ENCODE measurements around the gene TBC1D17. TPM values are rescaled to one million over a fixed set of nuclear protein-coding genes. Genes with fewer than 3 reads are reported as not detected.

TBC1D17 gene
- total and polyA plus RNA-seq, 7 experiments from 2014 or later = 11.6 to 106 (median 50.7) TPM

DNA sequence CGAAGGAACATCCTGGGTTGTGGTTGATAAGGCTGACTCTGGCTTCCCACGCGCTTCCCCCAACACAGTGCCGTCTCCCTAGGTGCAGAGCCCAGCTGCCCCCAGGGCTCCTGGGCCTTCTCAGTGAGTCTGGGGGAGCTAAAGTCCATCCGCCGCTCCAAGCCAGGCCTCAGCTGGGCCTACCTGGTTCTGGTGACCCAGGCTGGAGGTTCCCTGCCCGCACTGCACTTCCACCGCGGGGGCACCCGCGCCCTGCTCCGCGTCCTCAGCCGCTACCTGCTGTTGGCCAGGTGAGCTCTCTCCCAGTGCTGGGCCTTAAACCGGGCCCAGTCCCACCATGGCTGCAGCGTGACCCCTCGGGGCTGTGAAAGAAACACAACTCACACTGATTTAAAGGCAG, 3.7 kb downstream of the TBC1D17 start:
- H3K27ac ChIP-seq (ENCODE audit: low read depth, low read length) = no peak overlapping the region
- ChIA-PET CTCF (no interaction called here), POLR2A (no interaction called here)
- H3K27me3 ChIP-seq (ENCODE audit: control insufficient read depth in 2 of 2, insufficient read depth in 2 of 2, low read length in 2 of 2) = no peaks in the 10 kb centered on the region
- peaks cover 6 to 66% (median 33%) of the 10 kb centered on the region in 3 experiments for H3K36me3 ChIP-seq (ENCODE audit: control insufficient read depth in 2 of 3, insufficient read depth in 3 of 3, low read length in 3 of 3)
- Mint-ChIP-seq H3K27me3 (no peaks in the 10 kb centered on the region), H3K36me3 (peaks cover 0 to 27% (median 14%) of the 10 kb centered on the region in 5 donors), H3K4me1 (peaks cover 15 to 17% (median 16%) of the 10 kb centered on the region in 7 donors), H3K27ac (peak overlapping the region in 1 of 9 donors; percentile 25), H3K4me3 (no peak overlapping the region), H3K9me3 (no peaks in the 10 kb centered on the region)
- no peaks in the 10 kb centered on the region for H3K9me3 ChIP-seq (ENCODE audit: control insufficient read depth in 2 of 3, low read length in 3 of 3)
- peaks cover 11 to 14% of the 10 kb centered on the region in 2 donors for H3K4me1 ChIP-seq (ENCODE audit: control insufficient read depth in 2 of 2, insufficient read depth in 2 of 2, low read length in 2 of 2)
- no peak for ATAC-seq
- intact Hi-C loops (cut with micrococcal nuclease) = no loop called here
- H3K4me3 ChIP-seq (ENCODE audit: low read length) = no peak overlapping the region
- no peak for DNase-seq

GRCh38 chr19:49881672-49882394, 4.3 kb downstream of the TBC1D17 start:
- Histone ChIP-seq H3K4me3 (ENCODE audit: low read length) (no peak overlapping the region), H3K9me3 (ENCODE audit: control insufficient read depth in 2 of 3, low read length in 3 of 3) (no peaks in the 10 kb centered on the region), H3K27ac (ENCODE audit: low read depth, low read length) (no peak overlapping the region), H3K4me1 (ENCODE audit: control insufficient read depth in 2 of 2, insufficient read depth in 2 of 2, low read length in 2 of 2) (peaks cover 11 to 14% of the 10 kb centered on the region in 2 donors), H3K36me3 (ENCODE audit: control insufficient read depth in 2 of 3, insufficient read depth in 3 of 3, low read length in 3 of 3) (peaks cover 6 to 63% (median 33%) of the 10 kb centered on the region in 3 experiments), H3K27me3 (ENCODE audit: control insufficient read depth in 2 of 2, insufficient read depth in 2 of 2, low read length in 2 of 2) (no peaks in the 10 kb centered on the region)
- POLR2A ChIA-PET = no interaction called here
- Mint-ChIP-seq H3K36me3 (peaks cover 0 to 27% (median 14%) of the 10 kb centered on the region in 5 donors), H3K4me1 (peaks cover 15 to 17% (median 16%) of the 10 kb centered on the region in 7 donors), H3K4me3 (no peak overlapping the region), H3K9me3 (no peaks in the 10 kb centered on the region), H3K27me3 (no peaks in the 10 kb centered on the region), H3K27ac (no peak overlapping the region)
- intact Hi-C loops (cut with micrococcal nuclease) = no loop called here
- DNase-seq (no peak), ATAC-seq (no peak)
- CTCF ChIA-PET = no interaction called here

- H3K36me3 ChIP-seq (ENCODE audit: control insufficient read depth in 2 of 3, insufficient read depth in 3 of 3, low read length in 3 of 3) = peaks cover 6 to 66% (median 33%) of the 10 kb centered on the region in 3 experiments
Measured at GRCh38 chr19:49882643-49883042, 5.1 kb downstream of the TBC1D17 start.

DNA sequence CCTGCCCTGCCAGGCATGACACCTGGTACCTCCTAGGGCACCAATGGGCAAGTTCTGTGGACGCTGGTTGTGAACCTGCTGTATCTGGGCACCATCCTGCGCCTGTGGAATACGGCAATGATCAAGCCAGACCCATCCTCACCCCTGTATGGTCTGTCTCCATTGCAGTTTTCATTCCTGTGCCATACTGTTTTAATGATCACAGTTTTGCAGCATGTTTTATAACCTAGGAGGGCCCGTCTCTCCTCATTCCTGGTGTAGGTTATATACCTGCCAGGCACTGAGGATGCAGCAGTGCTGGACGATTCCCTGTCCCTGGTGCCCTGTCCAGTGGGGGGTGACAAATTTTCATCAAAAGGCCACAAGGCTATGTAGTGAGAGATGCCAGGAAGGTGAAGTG, 5.6 kb downstream of the TBC1D17 start:
- no peak overlapping the region for H3K4me3 ChIP-seq (ENCODE audit: low read length)
- DNase-seq (no peak), ATAC-seq (no peak)
- intact Hi-C loops (cut with micrococcal nuclease) = no loop called here
- ChIA-PET CTCF (no interaction called here), POLR2A (interaction anchor here (0.5 to 0.8 kb wide), 3 partner anchors 34 to 935 kb away, joined by 3 to 5 read pairs (median 4); no protein-coding TSS in a partner anchor)
- H3K27ac ChIP-seq (ENCODE audit: low read depth, low read length) = no peak overlapping the region
- Mint-ChIP-seq H3K27me3 (no peaks in the 10 kb centered on the region), H3K27ac (no peak overlapping the region), H3K4me3 (peak overlapping the region in 1 of 10 donors; percentile 53), H3K36me3 (peaks cover 0 to 25% (median 14%) of the 10 kb centered on the region in 5 donors), H3K4me1 (peaks cover 12 to 16% (median 13%) of the 10 kb centered on the region in 7 donors), H3K9me3 (no peaks in the 10 kb centered on the region)
- no peaks in the 10 kb centered on the region for H3K9me3 ChIP-seq (ENCODE audit: control insufficient read depth in 2 of 3, low read length in 3 of 3)
- peaks cover 6 to 68% (median 33%) of the 10 kb centered on the region in 3 experiments for H3K36me3 ChIP-seq (ENCODE audit: control insufficient read depth in 2 of 3, insufficient read depth in 3 of 3, low read length in 3 of 3)
- H3K27me3 ChIP-seq (ENCODE audit: control insufficient read depth in 2 of 2, insufficient read depth in 2 of 2, low read length in 2 of 2) = no peaks in the 10 kb centered on the region
- peaks cover 10 to 13% of the 10 kb centered on the region in 2 donors for H3K4me1 ChIP-seq (ENCODE audit: control insufficient read depth in 2 of 2, insufficient read depth in 2 of 2, low read length in 2 of 2)

More at GRCh38 chr19:49882643-49883042, 5.1 kb downstream of the TBC1D17 start:
- intact Hi-C loops (cut with micrococcal nuclease) = no loop called here
- CTCF ChIA-PET = no interaction called here
- Histone ChIP-seq H3K27ac (ENCODE audit: low read depth, low read length) (no peak overlapping the region), H3K9me3 (ENCODE audit: control insufficient read depth in 2 of 3, low read length in 3 of 3) (no peaks in the 10 kb centered on the region), H3K27me3 (ENCODE audit: control insufficient read depth in 2 of 2, insufficient read depth in 2 of 2, low read length in 2 of 2) (no peaks in the 10 kb centered on the region), H3K4me1 (ENCODE audit: control insufficient read depth in 2 of 2, insufficient read depth in 2 of 2, low read length in 2 of 2) (peaks cover 11 to 14% of the 10 kb centered on the region in 2 donors), H3K4me3 (ENCODE audit: low read length) (no peak overlapping the region)
- Mint-ChIP-seq H3K9me3 (no peaks in the 10 kb centered on the region), H3K27ac (no peak overlapping the region), H3K36me3 (peaks cover 0 to 27% (median 14%) of the 10 kb centered on the region in 5 donors), H3K4me1 (peaks cover 15 to 17% (median 16%) of the 10 kb centered on the region in 7 donors), H3K27me3 (no peaks in the 10 kb centered on the region), H3K4me3 (no peak overlapping the region)
- POLR2A ChIA-PET = interaction anchor here (0.5 to 0.8 kb wide), 3 partner anchors 34 to 935 kb away, joined by 3 to 5 read pairs (median 4); no protein-coding TSS in a partner anchor
- DNase-seq = no peak
- no peak for ATAC-seq

GRCh38 chr19:49884109-49884508, 6.6 kb downstream of the TBC1D17 start:
- peaks cover 0 to 2% of the 10 kb centered on the region in 2 donors for H3K4me1 ChIP-seq (ENCODE audit: control insufficient read depth in 2 of 2, insufficient read depth in 2 of 2, low read length in 2 of 2)
- Mint-ChIP-seq H3K27me3 (no peaks in the 10 kb centered on the region), H3K4me1 (peaks cover 2 to 7% (median 4%) of the 10 kb centered on the region in 7 donors), H3K27ac (no peak overlapping the region), H3K36me3 (peaks cover 0 to 24% (median 11%) of the 10 kb centered on the region in 5 donors), H3K4me3 (no peak overlapping the region), H3K9me3 (no peaks in the 10 kb centered on the region)
- POLR2A ChIA-PET = interaction anchor here (0.7 kb wide), 1 partner anchor 12 kb away, joined by 3 read pairs; no protein-coding TSS in a partner anchor
- DNase-seq (no peak), ATAC-seq (no peak)
- CTCF ChIA-PET = interaction anchor here (0.6 kb wide), 1 partner anchor 181 kb away, joined by 3 read pairs; no protein-coding TSS in a partner anchor
- H3K4me3 ChIP-seq (ENCODE audit: low read length) = no peak overlapping the region
- H3K9me3 ChIP-seq (ENCODE audit: control insufficient read depth in 2 of 3, low read length in 3 of 3) = no peaks in the 10 kb centered on the region
- H3K27ac ChIP-seq (ENCODE audit: low read depth, low read length) = no peak overlapping the region
- H3K36me3 ChIP-seq (ENCODE audit: control insufficient read depth in 2 of 3, insufficient read depth in 3 of 3, low read length in 3 of 3) = peaks cover 6 to 65% (median 33%) of the 10 kb centered on the region in 3 experiments
- intact Hi-C loops (cut with micrococcal nuclease) = no loop called here
- no peaks in the 10 kb centered on the region for H3K27me3 ChIP-seq (ENCODE audit: control insufficient read depth in 2 of 2, insufficient read depth in 2 of 2, low read length in 2 of 2)

GRCh38 chr19:49884760-49885159, 7.3 kb downstream of the TBC1D17 start:
- H3K36me3 ChIP-seq (ENCODE audit: control insufficient read depth in 2 of 3, insufficient read depth in 3 of 3, low read length in 3 of 3) = peaks cover 6 to 59% (median 33%) of the 10 kb centered on the region in 3 experiments
- Mint-ChIP-seq H3K4me3 (no peak overlapping the region), H3K27ac (no peak overlapping the region), H3K36me3 (peaks cover 0 to 25% (median 9%) of the 10 kb centered on the region in 5 donors), H3K4me1 (peaks cover 0 to 3% (median 0%) of the 10 kb centered on the region in 7 donors), H3K27me3 (no peaks in the 10 kb centered on the region), H3K9me3 (no peaks in the 10 kb centered on the region)
- DNase-seq (no peak), ATAC-seq (no peak)
- H3K4me1 ChIP-seq (ENCODE audit: control insufficient read depth in 2 of 2, insufficient read depth in 2 of 2, low read length in 2 of 2) = peaks cover 0 to 3% of the 10 kb centered on the region in 2 donors
- H3K9me3 ChIP-seq (ENCODE audit: control insufficient read depth in 2 of 3, low read length in 3 of 3) = no peaks in the 10 kb centered on the region
- no peak overlapping the region for H3K4me3 ChIP-seq (ENCODE audit: low read length)
- intact Hi-C loops (cut with micrococcal nuclease) = no loop called here
- ChIA-PET CTCF (no interaction called here), POLR2A (no interaction called here)
- H3K27me3 ChIP-seq (ENCODE audit: control insufficient read depth in 2 of 2, insufficient read depth in 2 of 2, low read length in 2 of 2) = no peaks in the 10 kb centered on the region
- H3K27ac ChIP-seq (ENCODE audit: low read depth, low read length) = no peak overlapping the region
